Measurements from ENCODE around the gene STX18. TPM values are rescaled to one million over a fixed set of nuclear protein-coding genes. Genes with fewer than 3 reads are reported as not detected.

Gene STX18
- total RNA-seq, 1 experiment from 2014 or later, result 18.5 TPM

- Histone ChIP-seq H3K4me2 (ENCODE audit: low read length) (peak overlapping the region; percentile 80), H3K9ac (ENCODE audit: low read length) (peak overlapping the region; percentile 48), H4K20me1 (ENCODE audit: insufficient read depth) (no peaks in the 10 kb centered on the region), H3K9me2 (ENCODE audit: insufficient read depth) (no peaks in the 10 kb centered on the region), H3K27ac (ENCODE audit: low read depth, low read length) (peak overlapping the region; percentile 26; the same call in 1 of the 2 replicates), H3K27me3 (ENCODE audit: insufficient read depth, low read length) (no peaks in the 10 kb centered on the region), H3K4me1 (ENCODE audit: control insufficient read depth in 1 of 2, insufficient read depth in 2 of 2, low read length in 2 of 2) (peaks cover 13 to 26% of the 10 kb centered on the region in 2 experiments), H3K9me3 (ENCODE audit: control insufficient read depth in 1 of 2, insufficient read depth in 1 of 2, low read depth in 1 of 2, low read length in 2 of 2) (no peaks in the 10 kb centered on the region), H2AFZ (ENCODE audit: low read depth, low read length, poor library complexity, severe bottlenecking) (no peak overlapping the region), H3K36me3 (ENCODE audit: control insufficient read depth in 1 of 2, insufficient read depth in 2 of 2, low read length in 2 of 2) (no peaks in the 10 kb centered on the region), H3K4me3 (replicated peaks in 1 of 2; ENCODE audit: low read depth in 1 of 2, low read length in 2 of 2) (peak overlapping the region; percentile 40 to 59), H3K79me2 (ENCODE audit: insufficient read depth, low read length) (no peaks in the 10 kb centered on the region)
- TF ChIP-seq EZH2 (IDR thresholded peaks at IDR 0.05), result no peak
- TF ChIP-seq ZBTB33 (IDR thresholded peaks at IDR 0.05; ENCODE audit: extremely low read depth, insufficient replicate concordance, low read length), result no peak
- TF ChIP-seq ELF1 (IDR thresholded peaks at IDR 0.05; ENCODE audit: borderline replicate concordance, low read depth), result no peak
- ATAC-seq (peak; percentile 28), DNase-seq (ENCODE audit: low read depth, low spot score) (peak; percentile 10)
- ChIA-PET RAD21 (ENCODE audit: low non-redundant PET in 1 of 2, low total read pairs in 2 of 2, uncharacterized antibody in 2 of 2, unreplicated experiment in 2 of 2) (no interaction called here), POLR2A (no interaction called here), CTCF (interaction anchor here (0.6 to 1.2 kb wide), 2 partner anchors 9 to 316 kb away, joined by 3 read pairs; no protein-coding TSS in a partner anchor)
- no TSS peak for BruUV-seq (replicated peaks)
- intact Hi-C loops (cut with micrococcal nuclease), result no loop called here
These were observed 32.9 kb upstream of the STX18 start for GRCh38 chr4:4574792-4575191.

GRCh38 chr4:4574052-4574451, 32.2 kb upstream of the STX18 start:
- H3K27ac ChIP-seq (ENCODE audit: low read depth, low read length), result no peak overlapping the region
- intact Hi-C loops (cut with micrococcal nuclease), result no loop called here
- no peak for TF ChIP-seq ELF1 (IDR thresholded peaks at IDR 0.05; ENCODE audit: borderline replicate concordance, low read depth)
- no peak for TF ChIP-seq RAD21 (IDR thresholded peaks at IDR 0.05; ENCODE audit: low read depth)
- ChIA-PET CTCF (interaction anchor here (0.6 kb wide), 1 partner anchor 315 kb away, joined by 3 read pairs; no protein-coding TSS in a partner anchor), RAD21 (ENCODE audit: low non-redundant PET in 1 of 2, low total read pairs in 2 of 2, uncharacterized antibody in 2 of 2, unreplicated experiment in 2 of 2) (no interaction called here), POLR2A (no interaction called here)
- H3K4me1 ChIP-seq (ENCODE audit: control insufficient read depth in 1 of 2, insufficient read depth in 2 of 2, low read length in 2 of 2), result peaks cover 13 to 26% of the 10 kb centered on the region in 2 experiments
- H2AFZ ChIP-seq (ENCODE audit: low read depth, low read length, poor library complexity, severe bottlenecking), result no peak overlapping the region
- DNase-seq (ENCODE audit: low read depth, low spot score) (no peak), ATAC-seq (no peak)
- no peak overlapping the region for H3K9ac ChIP-seq (ENCODE audit: low read length)
- no peaks in the 10 kb centered on the region for H4K20me1 ChIP-seq (ENCODE audit: insufficient read depth)
- H3K9me3 ChIP-seq (ENCODE audit: control insufficient read depth in 1 of 2, insufficient read depth in 1 of 2, low read depth in 1 of 2, low read length in 2 of 2), result no peaks in the 10 kb centered on the region
- no peaks in the 10 kb centered on the region for H3K9me2 ChIP-seq (ENCODE audit: insufficient read depth)
- H3K79me2 ChIP-seq (ENCODE audit: insufficient read depth, low read length), result no peaks in the 10 kb centered on the region
- H3K4me3 ChIP-seq (replicated peaks in 1 of 2; ENCODE audit: low read depth in 1 of 2, low read length in 2 of 2), result no peak overlapping the region
- H3K36me3 ChIP-seq (ENCODE audit: control insufficient read depth in 1 of 2, insufficient read depth in 2 of 2, low read length in 2 of 2), result no peaks in the 10 kb centered on the region
- H3K4me2 ChIP-seq (ENCODE audit: low read length), result no peak overlapping the region
- H3K27me3 ChIP-seq (ENCODE audit: insufficient read depth, low read length), result no peaks in the 10 kb centered on the region
- no TSS peak for BruUV-seq (replicated peaks)
